ENCODE results near the gene CWC27.
A peak's percentile ranks its signal among the peaks of the same experiment; 100 is the strongest.

The CWC27 gene, protein sequence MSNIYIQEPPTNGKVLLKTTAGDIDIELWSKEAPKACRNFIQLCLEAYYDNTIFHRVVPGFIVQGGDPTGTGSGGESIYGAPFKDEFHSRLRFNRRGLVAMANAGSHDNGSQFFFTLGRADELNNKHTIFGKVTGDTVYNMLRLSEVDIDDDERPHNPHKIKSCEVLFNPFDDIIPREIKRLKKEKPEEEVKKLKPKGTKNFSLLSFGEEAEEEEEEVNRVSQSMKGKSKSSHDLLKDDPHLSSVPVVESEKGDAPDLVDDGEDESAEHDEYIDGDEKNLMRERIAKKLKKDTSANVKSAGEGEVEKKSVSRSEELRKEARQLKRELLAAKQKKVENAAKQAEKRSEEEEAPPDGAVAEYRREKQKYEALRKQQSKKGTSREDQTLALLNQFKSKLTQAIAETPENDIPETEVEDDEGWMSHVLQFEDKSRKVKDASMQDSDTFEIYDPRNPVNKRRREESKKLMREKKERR

DNA sequence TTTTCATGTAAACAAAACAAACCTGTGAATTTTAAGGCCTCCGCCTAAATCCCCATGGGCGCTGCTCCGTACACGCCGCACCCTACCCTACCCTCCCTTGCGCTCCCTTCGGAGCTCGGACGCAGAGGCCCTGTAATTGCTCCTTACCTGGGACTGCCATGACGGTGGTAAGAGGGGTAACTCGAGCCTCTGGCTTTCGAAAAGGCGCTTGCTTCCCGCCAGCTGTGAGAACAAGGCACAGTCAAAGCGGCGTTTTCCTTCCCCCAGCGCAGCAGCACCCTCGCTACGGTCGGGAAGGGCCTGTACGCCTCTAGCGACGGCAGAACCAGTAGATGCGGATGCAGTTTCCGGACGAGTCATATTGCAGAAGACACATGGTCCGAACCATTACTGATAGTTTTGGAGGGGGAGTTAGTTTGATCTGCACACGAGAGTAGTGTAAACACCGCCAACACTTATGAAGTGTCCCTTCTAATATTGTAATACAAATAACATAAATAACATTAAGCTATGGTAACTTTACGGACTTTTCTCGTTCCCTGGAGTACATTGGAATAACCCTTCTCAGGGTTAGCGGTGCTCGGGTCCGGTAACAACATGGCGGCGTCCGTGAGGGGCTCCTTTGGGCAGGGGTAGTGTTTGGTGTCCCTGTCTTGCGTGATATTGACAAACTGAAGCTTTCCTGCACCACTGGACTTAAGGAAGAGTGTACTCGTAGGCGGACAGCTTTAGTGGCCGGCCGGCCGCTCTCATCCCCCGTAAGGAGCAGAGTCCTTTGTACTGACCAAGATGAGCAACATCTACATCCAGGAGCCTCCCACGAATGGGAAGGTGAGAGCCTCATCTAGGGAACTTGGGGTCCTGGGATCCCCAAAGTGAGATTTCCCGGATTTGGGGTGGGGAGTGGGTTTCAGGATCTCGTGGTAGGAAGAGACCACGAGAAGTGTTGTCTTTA lies at the start of gene CWC27, which contains the start of gene SREK1IP1:
Gene CWC27 (plus strand): TSS at position 573 of the 955 bp plus-strand sequence. CDS start 217 bp downstream, at position 790.
Gene SREK1IP1 (minus strand): TSS at position 334 of the 955 bp plus-strand sequence. CDS start 174 bp downstream, at position 160.
- DNase-seq (ENCODE audit: low read depth) = peak; percentile 53

DNA sequence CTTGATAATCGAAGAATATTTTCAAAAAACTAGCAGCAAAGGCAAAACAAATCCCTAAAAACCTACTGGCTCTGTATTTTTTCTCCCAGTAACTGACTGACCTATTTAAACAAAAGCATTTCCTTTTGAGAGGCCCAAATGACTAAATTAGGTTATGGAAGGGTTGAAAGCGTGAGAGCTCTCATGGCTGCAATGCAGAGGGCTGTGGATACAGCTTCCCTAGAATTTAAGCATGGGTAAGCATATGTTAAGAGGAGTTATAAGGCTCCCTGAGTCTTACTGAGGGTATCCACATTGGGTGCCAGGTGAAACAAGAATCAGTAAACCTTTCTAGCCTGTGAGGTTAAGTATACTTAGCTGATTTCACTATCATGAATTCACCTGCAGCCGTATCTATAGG lies 46.1 kb upstream of the CWC27 start:
- DNase-seq (ENCODE audit: low read depth) = no peak

DNA sequence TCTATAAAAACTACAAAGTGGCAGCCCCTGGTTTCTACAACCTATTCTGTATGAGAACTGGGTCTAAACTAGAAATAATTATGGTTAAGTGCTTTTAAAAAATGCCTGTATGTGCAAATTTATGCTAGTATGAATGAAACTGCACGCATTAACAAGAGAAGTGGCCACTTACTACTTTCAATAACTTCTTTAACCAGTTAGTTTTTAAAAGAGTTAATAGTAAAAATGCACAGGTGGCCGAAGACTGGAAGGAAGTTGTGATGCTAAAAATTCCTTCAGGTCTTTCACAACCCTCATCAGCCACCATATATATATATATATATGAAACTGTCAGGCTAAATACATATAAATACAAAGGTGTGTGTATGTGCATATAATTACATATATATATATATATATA lies 41.6 kb upstream of the CWC27 start:
- no peak for DNase-seq (ENCODE audit: low read depth)

DNA sequence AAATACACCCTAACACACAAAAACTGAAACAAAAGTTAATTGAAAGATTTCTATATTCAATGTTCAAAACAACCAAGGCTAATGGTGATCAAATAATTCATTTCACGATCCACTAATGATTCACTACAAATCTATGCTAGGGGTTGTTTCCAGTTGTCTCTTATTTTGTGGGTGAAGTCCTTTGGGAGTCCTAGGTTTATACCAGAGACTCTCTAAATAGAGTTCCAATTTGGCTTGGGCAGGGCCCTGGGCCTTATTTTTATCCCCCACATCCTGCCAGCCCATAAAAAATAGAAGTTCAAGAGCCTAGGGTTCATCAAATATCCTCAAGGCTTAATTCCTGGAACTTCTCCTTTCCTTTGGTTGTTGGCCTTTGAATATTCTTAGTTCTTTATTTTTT lies 26.3 kb upstream of the CWC27 start:
- DNase-seq (ENCODE audit: low read depth) = no peak

DNA sequence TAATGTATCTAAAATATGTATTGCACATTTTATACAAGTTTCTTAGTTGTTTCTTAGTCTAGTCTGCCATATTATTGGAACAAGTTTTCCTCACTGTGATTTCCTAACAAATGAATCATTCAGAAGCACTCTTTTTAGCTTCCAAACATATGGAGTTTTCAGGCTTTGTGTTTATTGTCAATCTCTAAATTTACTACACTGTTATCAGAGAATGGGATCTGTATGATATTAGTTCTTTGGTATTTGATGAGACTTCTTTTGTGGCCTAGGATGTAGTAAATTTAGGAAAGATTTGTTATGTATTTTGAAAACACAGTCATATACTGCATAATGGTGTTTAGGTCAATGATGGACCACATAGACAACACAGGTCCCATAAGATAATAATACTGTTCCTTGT lies 25.9 kb upstream of the CWC27 start:
- no peak for DNase-seq (ENCODE audit: low read depth)

DNA sequence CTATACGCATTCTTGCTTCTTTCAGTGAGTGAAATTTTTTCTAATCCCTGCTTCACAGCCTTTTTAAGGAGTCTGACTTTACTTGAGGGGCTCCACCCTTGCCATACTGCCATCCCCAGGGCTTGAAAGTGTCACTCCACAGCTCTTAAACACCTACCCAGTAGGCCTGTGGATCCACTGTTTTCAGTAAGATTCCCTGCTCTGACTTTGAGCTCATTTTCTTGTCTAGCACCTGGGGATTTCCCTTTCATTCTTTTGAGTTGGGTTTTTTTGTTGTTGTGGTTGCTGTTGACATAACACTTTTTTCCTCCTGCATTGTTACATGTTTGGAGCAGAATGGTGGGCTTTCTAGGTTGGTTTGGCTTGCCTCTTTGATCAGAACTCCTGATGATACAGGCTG lies 23.8 kb upstream of the CWC27 start:
- DNase-seq (ENCODE audit: low read depth) = no peak

DNA sequence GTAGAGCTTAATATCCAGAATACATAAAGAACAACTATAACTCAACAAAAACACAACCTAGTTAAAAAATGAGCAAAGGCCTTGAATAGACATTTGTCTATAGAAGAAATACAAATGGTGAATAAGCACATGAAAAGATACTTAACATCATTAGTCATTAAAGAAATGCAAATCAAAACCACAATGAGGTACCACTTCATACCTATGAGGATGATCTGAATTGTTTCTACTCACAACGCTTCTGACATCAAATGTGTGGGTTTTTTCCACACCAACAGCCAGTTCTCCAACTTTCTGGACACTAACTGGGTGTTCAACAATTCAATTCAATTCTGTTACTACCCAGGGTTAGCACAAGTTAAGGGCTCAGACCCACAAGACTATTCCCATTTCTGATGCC lies 22.3 kb upstream of the CWC27 start:
- no peak for DNase-seq (ENCODE audit: low read depth)

DNA sequence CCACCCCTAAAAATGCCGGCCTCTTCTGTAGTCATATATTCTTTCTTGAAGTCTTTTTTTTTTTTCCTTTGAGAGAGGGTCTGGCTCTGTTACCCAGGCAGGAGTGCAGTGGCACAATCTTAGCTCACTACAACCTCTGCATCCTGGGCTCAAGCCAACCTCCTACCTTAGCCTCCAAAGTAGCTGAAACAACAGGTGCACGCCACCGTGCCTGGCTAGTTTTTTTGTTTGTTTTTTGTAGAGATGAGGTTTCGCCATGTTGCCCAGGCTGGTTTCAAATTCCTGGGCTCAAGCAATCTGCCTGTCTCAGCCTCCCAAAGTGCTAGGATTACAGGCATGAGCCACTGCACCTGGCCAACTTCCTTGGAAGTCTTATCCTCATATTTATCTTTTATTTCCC lies 19.3 kb upstream of the CWC27 start:
- DNase-seq (ENCODE audit: low read depth) = no peak

DNA sequence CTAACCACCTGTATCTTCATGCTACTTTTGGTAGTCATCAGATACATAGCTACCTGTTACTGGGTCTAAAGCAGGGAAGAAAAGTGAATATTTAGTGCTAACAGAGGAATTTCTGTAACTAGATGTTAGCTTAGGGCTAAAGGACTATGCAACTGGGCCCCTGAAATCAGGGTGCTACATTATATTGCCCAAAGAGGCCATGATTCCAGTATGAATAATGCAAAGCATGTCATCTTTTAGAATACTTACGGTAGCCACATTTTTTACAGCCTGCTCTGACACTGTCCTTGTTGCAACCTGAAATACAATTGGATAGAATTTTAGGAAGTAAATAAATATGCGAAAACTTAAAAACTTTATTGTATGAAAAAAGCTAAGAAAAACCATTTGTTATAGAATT lies 14.7 kb upstream of the CWC27 start:
- no peak for DNase-seq (ENCODE audit: low read depth)

DNA sequence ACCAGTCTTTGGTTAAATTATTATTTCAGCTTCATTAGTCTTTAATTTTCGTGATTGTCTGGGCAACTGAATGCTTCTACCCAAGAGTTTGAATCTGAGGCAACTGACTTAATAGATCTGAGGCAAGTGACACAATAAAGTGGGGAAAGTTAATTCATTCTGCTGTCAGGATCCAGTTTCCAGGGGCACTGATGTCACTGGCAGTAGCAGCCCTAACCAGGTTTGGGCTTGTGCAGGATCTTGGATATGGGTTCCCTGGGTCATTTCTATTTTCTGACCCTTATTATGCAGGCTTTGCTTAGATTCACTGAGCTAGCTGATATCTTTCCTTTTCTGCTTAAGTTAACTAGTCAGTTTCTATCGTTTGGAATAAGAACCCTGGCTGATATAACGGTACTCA lies 9.8 kb upstream of the CWC27 start:
- no peak for DNase-seq (ENCODE audit: low read depth)

DNA sequence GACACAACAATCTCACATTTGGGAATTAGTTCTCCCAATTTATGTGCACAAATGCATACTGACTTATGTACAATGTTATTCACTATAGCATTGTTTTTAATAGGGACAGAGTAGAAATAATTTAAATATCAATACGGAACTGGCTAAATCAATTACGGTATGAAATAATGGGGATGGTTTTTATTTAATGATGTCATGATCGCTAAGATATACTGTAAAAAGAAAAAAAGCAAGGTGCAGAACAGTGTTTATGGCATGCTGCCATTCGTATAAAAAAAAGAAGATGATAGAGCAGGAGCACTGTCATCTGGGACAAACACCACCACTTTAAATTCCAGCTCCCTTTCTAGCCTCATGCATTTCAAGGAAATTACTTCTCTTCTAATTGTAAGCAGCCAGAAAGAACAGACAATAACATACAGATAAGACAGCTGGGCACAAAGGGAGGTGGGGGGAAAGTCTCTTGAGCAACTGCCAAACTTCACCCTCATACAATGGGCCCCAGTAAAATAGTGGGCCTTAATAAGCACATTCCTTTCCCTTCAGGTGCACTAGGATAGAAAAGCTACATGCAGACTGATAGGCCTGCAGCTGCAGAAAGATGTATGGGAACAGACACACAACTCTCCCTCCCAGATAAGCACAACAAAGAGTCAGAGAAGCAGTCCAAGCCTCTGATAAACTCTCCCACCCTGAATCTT lies 8.6 kb upstream of the CWC27 start:
- no peak for DNase-seq (ENCODE audit: low read depth)

DNA sequence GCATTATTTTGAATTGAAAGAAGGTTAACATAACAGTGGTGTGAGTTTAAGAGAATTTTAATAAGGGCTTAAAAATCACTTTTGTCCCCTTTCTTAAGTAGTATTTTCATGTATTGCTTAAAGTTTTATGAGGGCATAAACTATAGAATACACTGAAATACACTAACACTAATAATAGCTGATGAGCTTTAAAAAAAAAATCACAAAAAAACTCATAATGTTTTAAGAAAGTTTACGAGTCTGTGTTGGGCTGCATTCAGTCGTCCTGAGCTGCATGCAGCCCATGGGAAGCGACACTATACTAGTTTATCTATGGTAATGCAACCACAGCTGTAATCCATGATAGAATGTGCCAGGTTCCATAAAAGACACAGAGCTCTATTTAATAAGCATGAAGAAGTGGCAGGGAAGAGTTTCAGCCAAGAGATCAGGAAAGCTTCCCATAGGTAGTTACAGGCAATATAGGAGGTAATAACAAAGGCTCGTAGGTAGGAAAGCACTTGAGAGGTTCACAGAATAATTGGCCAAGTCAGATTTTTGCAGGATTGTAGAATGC lies 4.7 kb upstream of the CWC27 start:
- no peak for DNase-seq (ENCODE audit: low read depth)

DNA sequence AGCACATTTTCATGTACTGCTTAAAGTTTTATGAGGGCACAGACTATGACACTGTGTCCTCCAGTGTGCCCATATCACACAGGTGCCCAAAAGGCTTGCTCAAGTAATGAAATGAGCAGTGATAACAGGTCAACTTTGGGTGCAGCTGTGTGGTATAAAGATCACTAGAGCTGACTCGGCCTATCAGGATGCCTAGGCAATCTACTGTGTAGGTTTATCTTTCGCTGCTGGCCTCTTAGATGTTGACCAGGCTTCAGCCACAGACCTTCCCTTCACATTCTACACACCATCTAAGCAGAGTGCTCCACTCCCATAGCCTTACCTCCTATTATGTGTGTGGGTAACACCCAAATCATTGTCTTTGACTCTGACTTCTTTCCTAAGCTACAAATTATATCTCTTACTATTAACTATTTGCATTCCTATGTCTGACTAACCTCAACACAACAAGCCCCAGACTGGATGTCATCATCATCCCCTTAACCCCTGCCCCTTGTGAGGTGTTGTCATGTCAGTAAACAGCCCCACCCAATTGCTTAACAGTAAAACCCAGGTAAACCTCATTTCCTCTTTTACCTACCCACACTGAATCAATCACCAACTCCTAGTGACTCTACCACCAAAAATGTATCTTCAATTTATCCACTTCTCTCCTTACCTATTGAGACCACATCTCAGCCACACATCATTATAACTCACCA lies 2.8 kb upstream of the CWC27 start:
- DNase-seq (ENCODE audit: low read depth) = no peak

DNA sequence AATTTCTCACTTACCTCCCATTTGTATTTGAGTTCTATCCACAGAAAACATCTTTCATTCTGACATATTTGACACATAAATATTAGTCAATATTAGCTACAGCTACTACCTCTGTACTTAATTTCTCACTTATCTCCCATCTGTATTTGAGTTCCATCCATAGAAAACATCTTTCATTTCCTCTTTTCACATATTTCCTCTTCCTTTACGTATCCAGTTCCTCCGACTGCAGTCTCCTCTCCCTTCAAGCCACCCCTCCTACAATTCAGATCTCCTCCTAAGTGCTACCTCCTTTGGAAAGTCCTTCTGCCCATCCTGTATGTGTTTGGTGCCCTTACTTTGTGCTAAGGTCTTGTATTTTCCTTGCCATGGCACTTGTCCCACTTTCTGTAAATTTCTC lies 1.8 kb upstream of the CWC27 start:
- no peak for DNase-seq (ENCODE audit: low read depth)

DNA sequence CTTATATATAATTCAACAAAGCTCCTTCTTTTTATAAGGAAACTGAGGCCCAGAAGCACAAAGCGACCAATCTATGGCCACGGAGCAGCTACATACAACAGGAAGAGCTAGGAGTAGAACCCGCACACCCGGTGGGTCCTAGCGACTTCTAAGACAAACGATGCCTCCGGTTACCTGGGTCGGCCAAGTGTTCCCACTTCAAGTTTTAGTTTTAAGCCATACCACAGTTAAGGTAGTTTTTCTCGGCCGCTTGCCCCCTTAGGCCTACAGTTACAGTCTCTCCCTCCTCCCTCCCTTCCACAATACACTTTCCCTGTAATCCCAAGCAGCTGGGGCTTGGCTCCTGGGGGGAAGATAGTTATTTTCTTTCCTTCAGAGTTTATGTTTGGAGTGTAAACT lies 772 bp upstream of the CWC27 start:
- no peak for DNase-seq (ENCODE audit: low read depth)

DNA sequence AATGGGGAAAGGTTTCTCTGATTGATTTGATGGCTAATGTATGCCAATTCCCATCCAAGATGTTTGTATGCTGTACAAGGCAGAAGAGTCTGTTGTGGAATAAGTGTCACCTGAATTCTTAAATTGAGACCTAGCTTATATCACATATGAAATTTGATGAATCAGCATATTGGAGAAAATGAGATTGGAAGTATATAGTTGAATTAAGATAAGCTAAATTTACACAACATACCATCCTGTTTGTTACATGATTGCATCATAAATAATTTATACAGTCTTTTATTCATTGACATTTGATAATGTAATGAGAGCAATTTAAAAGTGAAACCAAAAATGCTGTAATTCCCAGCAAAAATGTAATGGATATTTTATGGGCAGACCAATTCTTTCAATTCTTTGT lies 1.1 kb downstream of the CWC27 start:
- no peak for DNase-seq (ENCODE audit: low read depth)

DNA sequence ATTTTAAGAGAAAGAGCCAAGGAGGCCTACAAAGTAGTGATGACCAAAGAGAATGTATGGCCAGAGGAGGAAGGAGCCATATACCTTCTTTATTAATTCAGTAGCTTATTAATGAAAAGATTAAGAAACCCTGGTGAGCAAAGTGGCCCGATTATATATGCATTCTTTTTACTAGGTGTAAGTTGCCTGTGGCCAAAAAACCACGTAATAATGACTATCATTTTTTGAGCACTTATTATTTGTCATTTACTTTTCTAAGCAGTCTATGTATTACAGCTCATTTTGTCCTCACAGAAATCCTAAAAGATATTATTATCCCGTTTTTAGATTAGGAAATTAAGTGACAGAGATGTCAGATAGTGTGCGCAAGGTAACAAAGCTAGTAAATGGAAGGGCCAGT lies 3.0 kb downstream of the CWC27 start:
- DNase-seq (ENCODE audit: low read depth) = no peak

DNA sequence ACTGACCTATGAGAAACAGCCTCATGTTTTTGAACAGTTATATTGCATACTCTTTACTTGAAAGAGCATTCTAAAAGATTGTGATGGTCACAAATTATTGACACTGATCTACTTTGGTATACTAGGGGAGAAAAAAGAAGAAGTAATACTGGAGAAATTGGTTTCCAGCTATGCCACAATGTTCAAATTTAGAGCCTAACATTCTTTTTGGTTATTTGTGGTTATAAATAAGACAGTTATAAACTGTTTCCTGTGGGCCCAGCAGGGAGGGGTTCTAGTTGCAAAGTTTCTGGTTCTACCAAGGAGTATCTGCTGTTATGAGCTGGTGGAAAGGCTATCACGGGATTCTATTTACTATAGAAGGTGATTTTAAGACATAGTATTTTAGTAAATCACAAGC lies 4.8 kb downstream of the CWC27 start:
- no peak for DNase-seq (ENCODE audit: low read depth)

DNA sequence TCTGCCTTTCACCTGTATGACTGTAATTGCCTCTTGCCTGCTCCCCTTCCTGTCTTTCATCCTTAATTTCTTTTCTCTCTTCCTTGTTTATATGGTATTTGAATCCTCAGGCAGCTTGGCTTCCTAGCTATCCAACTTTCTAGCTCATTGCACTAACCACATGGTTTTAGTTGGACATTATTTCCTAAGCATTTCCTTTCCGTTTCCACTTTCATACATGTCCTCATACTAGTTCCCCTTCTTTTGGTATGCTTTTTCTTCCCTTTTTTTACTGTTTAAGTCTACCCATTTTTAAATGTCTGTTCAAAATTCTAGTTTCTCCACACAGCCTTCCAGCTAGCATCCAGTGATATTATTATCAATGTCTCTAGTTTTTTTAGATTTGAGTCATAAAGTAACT lies 6.6 kb downstream of the CWC27 start:
- DNase-seq (ENCODE audit: low read depth) = no peak

DNA sequence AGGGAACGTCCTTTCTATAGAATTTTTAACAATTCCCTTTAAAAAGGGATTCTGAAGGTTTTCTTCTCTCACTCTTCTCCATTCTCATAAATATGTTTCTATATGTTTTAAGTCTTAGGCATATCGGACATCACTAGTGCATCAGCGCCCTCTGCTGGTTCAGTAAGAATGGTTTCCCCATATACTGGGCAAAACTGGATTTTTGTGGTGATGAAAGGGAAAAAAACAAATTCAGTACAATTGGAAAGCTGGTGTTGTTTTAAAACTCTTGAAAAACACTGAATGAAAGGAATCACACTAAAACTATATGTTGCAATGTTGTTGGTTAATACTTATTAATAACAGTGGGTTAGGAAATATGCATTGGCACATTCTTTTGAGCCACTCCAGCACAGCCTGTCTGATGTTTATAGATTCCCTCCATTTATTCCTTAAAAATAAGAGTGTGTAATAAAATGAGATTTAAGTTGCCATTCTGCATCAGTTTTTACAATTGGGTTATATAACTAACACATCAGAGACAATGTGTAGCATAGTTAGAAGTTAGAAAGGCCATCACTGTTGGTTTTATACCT lies 15.8 kb downstream of the CWC27 start:
- DNase-seq (ENCODE audit: low read depth) = peak; percentile 25

DNA sequence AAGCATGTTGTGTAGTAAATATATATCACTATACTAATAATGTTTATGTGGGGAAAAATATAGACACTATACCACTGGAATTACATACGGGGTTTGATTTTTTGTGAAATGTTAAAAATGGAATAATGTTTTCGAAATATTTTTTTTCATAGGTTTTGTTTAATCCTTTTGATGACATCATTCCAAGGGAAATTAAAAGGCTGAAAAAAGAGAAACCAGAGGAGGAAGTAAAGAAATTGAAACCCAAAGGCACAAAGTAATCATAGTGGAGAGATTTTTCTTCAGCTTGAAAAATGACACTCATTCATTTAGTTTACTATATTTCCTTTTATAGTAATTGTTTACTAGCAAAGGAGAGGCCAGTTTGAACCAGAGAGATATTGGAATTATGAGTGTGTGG lies 17.6 kb downstream of the CWC27 start:
- DNase-seq (ENCODE audit: low read depth) = no peak

Measured in stimulated activated CD8-positive, alpha-beta memory T cell treated with anti-CD3 and anti-CD28 coated beads, Interleukin-15, amount 100 ng/mL, for 24 hours (primary cell).